ENCODE data around the gene PCP4. TPM values are rescaled to one million over a fixed set of nuclear protein-coding genes. Genes with fewer than 3 reads are reported as not detected.

Gene PCP4
- total and polyA plus RNA-seq, 7 donors: 0.06 TPM; not detected in 6

- Histone ChIP-seq H3K9me3 (no peaks in the 10 kb centered on the region), H3K36me3 (ENCODE audit: insufficient read depth in 1 of 2, low read depth in 1 of 2) (no peaks in the 10 kb centered on the region), H3K4me1 (no peaks in the 10 kb centered on the region), H3K27ac (no peak overlapping the region), H3K27me3 (ENCODE audit: insufficient read depth in 3 of 3, low read length in 2 of 3) (no peaks in the 10 kb centered on the region), H3K4me3 (no peak overlapping the region)
- intact Hi-C loops (cut with DNase I): no loop called here
- WGBS, 3 donors: 89 to 93% (median 90%) methylated on average over 4 of the region's 4 CpGs
- TF ChIP-seq, protein P1, sequence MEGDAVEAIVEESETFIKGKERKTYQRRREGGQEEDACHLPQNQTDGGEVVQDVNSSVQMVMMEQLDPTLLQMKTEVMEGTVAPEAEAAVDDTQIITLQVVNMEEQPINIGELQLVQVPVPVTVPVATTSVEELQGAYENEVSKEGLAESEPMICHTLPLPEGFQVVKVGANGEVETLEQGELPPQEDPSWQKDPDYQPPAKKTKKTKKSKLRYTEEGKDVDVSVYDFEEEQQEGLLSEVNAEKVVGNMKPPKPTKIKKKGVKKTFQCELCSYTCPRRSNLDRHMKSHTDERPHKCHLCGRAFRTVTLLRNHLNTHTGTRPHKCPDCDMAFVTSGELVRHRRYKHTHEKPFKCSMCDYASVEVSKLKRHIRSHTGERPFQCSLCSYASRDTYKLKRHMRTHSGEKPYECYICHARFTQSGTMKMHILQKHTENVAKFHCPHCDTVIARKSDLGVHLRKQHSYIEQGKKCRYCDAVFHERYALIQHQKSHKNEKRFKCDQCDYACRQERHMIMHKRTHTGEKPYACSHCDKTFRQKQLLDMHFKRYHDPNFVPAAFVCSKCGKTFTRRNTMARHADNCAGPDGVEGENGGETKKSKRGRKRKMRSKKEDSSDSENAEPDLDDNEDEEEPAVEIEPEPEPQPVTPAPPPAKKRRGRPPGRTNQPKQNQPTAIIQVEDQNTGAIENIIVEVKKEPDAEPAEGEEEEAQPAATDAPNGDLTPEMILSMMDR (IDR thresholded peaks at IDR 0.05): no peak
- DNase-seq (no peak), ATAC-seq (no peak)
Observed at GRCh38 chr21:39956586-39956985, 89.3 kb downstream of the PCP4 start.

GRCh38 chr21:39958731-39959130 lies 91.5 kb downstream of the PCP4 start:
- Histone ChIP-seq H3K27ac (no peak overlapping the region), H3K4me3 (no peak overlapping the region), H3K9me3 (no peaks in the 10 kb centered on the region), H3K36me3 (ENCODE audit: insufficient read depth in 1 of 2, low read depth in 1 of 2) (no peaks in the 10 kb centered on the region), H3K27me3 (ENCODE audit: insufficient read depth in 3 of 3, low read length in 2 of 3) (no peaks in the 10 kb centered on the region), H3K4me1 (no peaks in the 10 kb centered on the region)
- TF ChIP-seq, protein P1 (IDR thresholded peaks at IDR 0.05): no peak
- DNase-seq (no peak), ATAC-seq (no peak)
- WGBS, 3 donors: 81 to 88% (median 86%) methylated on average over 2 of the region's 2 CpGs
- intact Hi-C loops (cut with DNase I): no loop called here

DNA sequence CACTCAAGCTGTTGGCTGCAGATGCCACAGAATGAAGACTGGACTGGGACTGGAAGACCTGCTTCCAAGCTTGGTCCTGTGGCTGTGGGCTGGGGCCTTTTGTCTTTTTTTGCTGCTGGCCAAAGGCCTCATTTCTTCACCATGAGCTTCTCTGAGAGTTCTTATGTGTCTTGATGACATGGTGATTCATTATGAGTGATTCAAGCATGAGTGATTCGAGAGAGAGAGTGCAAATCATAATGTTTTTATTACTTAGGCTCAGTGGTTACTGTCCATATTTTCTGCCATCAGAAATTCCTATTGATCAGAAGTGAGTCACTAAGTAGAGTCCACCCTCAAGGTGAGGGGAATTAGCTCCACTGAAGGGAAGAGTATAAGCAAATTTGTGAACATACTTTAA lies 94.0 kb downstream of the PCP4 start:
- DNase-seq: no peak
- no peak for ATAC-seq
- TF ChIP-seq, protein P1 (IDR thresholded peaks at IDR 0.05): no peak
- H3K4me1 ChIP-seq: no peaks in the 10 kb centered on the region
- intact Hi-C loops (cut with DNase I): no loop called here
- WGBS, 3 donors: 74 to 78% (median 77%) methylated on average over 1 of the region's 1 CpG
- no peak overlapping the region for H3K4me3 ChIP-seq
- H3K36me3 ChIP-seq (ENCODE audit: insufficient read depth in 1 of 2, low read depth in 1 of 2): no peaks in the 10 kb centered on the region
- H3K9me3 ChIP-seq: no peaks in the 10 kb centered on the region
- H3K27me3 ChIP-seq (ENCODE audit: insufficient read depth in 3 of 3, low read length in 2 of 3): no peaks in the 10 kb centered on the region
- no peak overlapping the region for H3K27ac ChIP-seq

- WGBS, 3 donors: 85 to 95% (median 90%) methylated on average over 1 of the region's 1 CpG
- TF ChIP-seq, protein P1 (IDR thresholded peaks at IDR 0.05): no peak
- no peak for ATAC-seq
Observed at GRCh38 chr21:39965026-39965425, 97.8 kb downstream of the PCP4 start.

DNA sequence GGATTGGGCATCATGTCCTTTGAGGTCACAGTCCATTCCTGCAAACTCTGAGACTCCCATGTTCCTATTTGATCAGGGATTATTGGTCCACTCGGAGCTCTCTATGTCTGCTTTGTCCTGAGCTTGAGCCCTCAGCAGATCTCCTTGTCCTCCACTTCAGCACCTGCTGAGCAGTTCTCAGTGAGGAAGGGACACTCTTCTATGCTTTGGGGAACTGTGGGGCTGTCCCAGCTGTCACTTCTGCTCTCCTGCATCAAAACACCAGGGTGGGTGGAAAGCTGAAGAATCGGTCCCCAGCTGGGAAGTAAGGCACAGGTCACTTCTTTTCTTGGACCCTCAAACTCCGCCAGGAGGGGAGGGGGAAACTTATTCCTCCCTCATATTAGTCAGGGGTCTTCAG lies 99.5 kb downstream of the PCP4 start:
- no peak for ATAC-seq
- Histone ChIP-seq H3K27me3 (ENCODE audit: insufficient read depth in 3 of 3, low read length in 2 of 3) (no peaks in the 10 kb centered on the region), H3K4me3 (no peak overlapping the region), H3K4me1 (no peaks in the 10 kb centered on the region), H3K9me3 (no peaks in the 10 kb centered on the region), H3K27ac (no peak overlapping the region), H3K36me3 (ENCODE audit: insufficient read depth in 1 of 2, low read depth in 1 of 2) (no peaks in the 10 kb centered on the region)
- DNase-seq: no peak
- intact Hi-C loops (cut with DNase I): no loop called here
- TF ChIP-seq, protein P1 (IDR thresholded peaks at IDR 0.05): no peak
- WGBS, 3 donors: 80 to 86% (median 82%) methylated on average over 3 of the region's 3 CpGs

More at GRCh38 chr21:39965026-39965425, 97.8 kb downstream of the PCP4 start:
- Histone ChIP-seq H3K27me3 (ENCODE audit: insufficient read depth in 3 of 3, low read length in 2 of 3) (no peaks in the 10 kb centered on the region), H3K27ac (no peak overlapping the region), H3K4me1 (no peaks in the 10 kb centered on the region), H3K36me3 (ENCODE audit: insufficient read depth in 1 of 2, low read depth in 1 of 2) (no peaks in the 10 kb centered on the region), H3K9me3 (no peaks in the 10 kb centered on the region), H3K4me3 (no peak overlapping the region)
- no peak for DNase-seq
- intact Hi-C loops (cut with DNase I): no loop called here
